Common myeloid progenitor, CD34-positive (primary cell): ENCODE data around the gene UTP25.

Experiments
- CTCF ChIA-PET: fragments of 350-600 bp; sonication (Branson Sonifier 250); formaldehyde crosslinking; loops from one replicate; lab custom pipeline; 2021; ENCODE audit warnings: antibody characterized with exemption; lab: Charles Lee
- POLR2A ChIA-PET: fragments of 350-600 bp; sonication (Branson Sonifier 250); formaldehyde crosslinking; loops from one replicate; lab custom pipeline; 2021; ENCODE audit warnings: antibody characterized with exemption; lab: Charles Lee
- DNase-seq, 3 donors: peaks; one replicate each; pipeline versions ENCODE4 v3.0.0 to v3.0.0-alpha.2; 2013
- H3K27ac ChIP-seq, 2 experiments: 1 replicate in 1 of 2; 2 replicates in 1 of 2; pipeline ENCODE4 v1.7.0; 2013; ENCODE audit warnings: inconsistent platforms in 2 of 2, low read length in 2 of 2, mild to moderate bottlenecking in 2 of 2, low read depth in 1 of 2, moderate library complexity in 1 of 2; ENCODE audit not compliant: severe bottlenecking in 2 of 2, insufficient read depth in 1 of 2, poor library complexity in 1 of 2
- H3K27me3 ChIP-seq, 5 experiments: replicated peaks in 2 of 5; 1 replicate in 3 of 5; 2 replicates in 2 of 5; pipeline versions ENCODE4 v1.6.1 to v1.7.0; 2013; ENCODE audit warnings: low read length in 4 of 5, mild to moderate bottlenecking in 2 of 5, moderate library complexity in 2 of 5, inconsistent platforms in 1 of 5; ENCODE audit not compliant: insufficient read depth in 5 of 5, control insufficient read depth in 4 of 5
- H3K36me3 ChIP-seq, 4 experiments: 1 replicate in 2 of 4; 2 replicates in 2 of 4; pipeline versions ENCODE4 v1.6.1 to v1.7.0; 2013; ENCODE audit warnings: low read length in 3 of 4, control low read depth in 1 of 4, mild to moderate bottlenecking in 1 of 4; ENCODE audit not compliant: control insufficient read depth in 4 of 4, insufficient read depth in 4 of 4
- H3K4me1 ChIP-seq, 4 experiments: 1 replicate in 3 of 4; 2 replicates in 1 of 4; pipeline versions ENCODE4 v1.6.1 to v1.7.1; 2013; ENCODE audit warnings: low read length in 3 of 4, mild to moderate bottlenecking in 3 of 4, control low read depth in 1 of 4, inconsistent platforms in 1 of 4, moderate library complexity in 1 of 4; ENCODE audit not compliant: control insufficient read depth in 4 of 4, insufficient read depth in 4 of 4; ENCODE audit errors: control extremely low read depth in 1 of 4
- H3K4me3 ChIP-seq, 7 experiments: 1 replicate in 4 of 7; 2 replicates in 3 of 7; pipeline versions ENCODE4 v1.5.1 to v1.7.0; 2013; ENCODE audit warnings: mild to moderate bottlenecking in 7 of 7, low read length in 6 of 7, moderate library complexity in 6 of 7, inconsistent platforms in 2 of 7, low read depth in 2 of 7, control low read depth in 1 of 7; ENCODE audit not compliant: insufficient read depth in 4 of 7, control insufficient read depth in 1 of 7; ENCODE audit errors: extremely low read depth in 1 of 7
- H3K9me3 ChIP-seq, 5 experiments: 1 replicate in 4 of 5; 2 replicates in 1 of 5; pipeline versions ENCODE4 v1.6.1 to v1.7.1; 2013; ENCODE audit warnings: low read length in 4 of 5, mild to moderate bottlenecking in 2 of 5, inconsistent platforms in 1 of 5, low read depth in 1 of 5, moderate library complexity in 1 of 5; ENCODE audit not compliant: control insufficient read depth in 4 of 5, insufficient read depth in 2 of 5; ENCODE audit errors: control extremely low read depth in 1 of 5
- WGBS: methylation state at CpG from one replicate; pipeline ENCODE4 v1.1.5; 2013; ENCODE audit not compliant: insufficient coverage; 5-methylcytosine and 5-hydroxymethylcytosine counted together

The UTP25 gene

GRCh38 chr1:209869291-209870149 is 41.7 kb downstream of the UTP25 start:
- no peak for DNase-seq
- Histone ChIP-seq H3K27me3 (peaks cover 0 to 19% (median 6%) of the 10 kb centered on the region in 5 experiments), H3K4me1 (peaks cover 0 to 7% (median 4%) of the 10 kb centered on the region in 4 experiments), H3K4me3 (no peak overlapping the region), H3K36me3 (no peaks in the 10 kb centered on the region), H3K27ac (no peak overlapping the region), H3K9me3 (peaks cover 0 to 4% (median 0%) of the 10 kb centered on the region in 5 experiments)
- ChIA-PET CTCF (interaction anchor here (1.3 to 1.5 kb wide), 3 partner anchors 9 to 11 kb away, joined by 3 to 6 read pairs (median 5); no protein-coding TSS in a partner anchor), POLR2A (no interaction called here)
- WGBS = 87% methylated on average over 2 of the region's 2 CpGs

- Histone ChIP-seq H3K36me3 (no peaks in the 10 kb centered on the region), H3K4me1 (peaks cover 0 to 7% (median 4%) of the 10 kb centered on the region in 4 experiments), H3K27ac (no peak overlapping the region), H3K27me3 (peaks cover 0 to 19% (median 6%) of the 10 kb centered on the region in 5 experiments), H3K4me3 (no peak overlapping the region), H3K9me3 (peaks cover 0 to 4% (median 0%) of the 10 kb centered on the region in 5 experiments)
- no peak for DNase-seq
- no CpG with 5 or more reads among the region's 4 CpGs for WGBS
- CTCF ChIA-PET = interaction anchor here (1.1 to 1.5 kb wide), 2 partner anchors 10 to 13 kb away, joined by 3 to 6 read pairs; no protein-coding TSS in a partner anchor
- POLR2A ChIA-PET = no interaction called here
Observed at GRCh38 chr1:209870151-209870831, 42.5 kb downstream of the UTP25 start.

DNA sequence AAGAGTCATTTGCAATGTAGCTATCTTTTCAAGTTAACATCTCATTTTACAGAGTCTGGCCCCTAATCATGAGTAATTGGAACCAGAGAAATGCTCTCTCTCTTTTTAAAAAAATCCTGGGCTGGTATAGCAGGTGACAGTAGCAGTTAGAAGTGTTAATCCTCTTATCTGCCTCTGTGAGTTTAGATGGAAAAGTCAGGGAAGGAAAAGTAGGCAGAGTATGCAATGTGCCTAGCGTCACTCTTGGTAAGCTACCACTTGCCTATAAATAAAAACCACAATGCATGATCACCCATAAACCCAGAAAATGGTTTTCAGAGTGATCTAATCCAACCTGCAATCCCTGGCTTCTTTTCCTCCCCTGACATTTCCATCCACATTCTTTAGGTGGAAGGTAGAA is 43.2 kb downstream of the UTP25 start:
- Histone ChIP-seq H3K27ac (no peak overlapping the region), H3K36me3 (no peaks in the 10 kb centered on the region), H3K4me3 (no peak overlapping the region), H3K27me3 (peaks cover 0 to 19% (median 6%) of the 10 kb centered on the region in 5 experiments), H3K4me1 (peaks cover 0 to 5% (median 2%) of the 10 kb centered on the region in 4 experiments), H3K9me3 (peaks cover 0 to 4% (median 0%) of the 10 kb centered on the region in 5 experiments)
- WGBS = no CpG with 5 or more reads among the region's 1 CpG
- POLR2A ChIA-PET = no interaction called here
- DNase-seq = no peak
- CTCF ChIA-PET = interaction anchor here (1.1 to 1.5 kb wide), 2 partner anchors 11 to 13 kb away, joined by 3 to 6 read pairs; no protein-coding TSS in a partner anchor

DNA sequence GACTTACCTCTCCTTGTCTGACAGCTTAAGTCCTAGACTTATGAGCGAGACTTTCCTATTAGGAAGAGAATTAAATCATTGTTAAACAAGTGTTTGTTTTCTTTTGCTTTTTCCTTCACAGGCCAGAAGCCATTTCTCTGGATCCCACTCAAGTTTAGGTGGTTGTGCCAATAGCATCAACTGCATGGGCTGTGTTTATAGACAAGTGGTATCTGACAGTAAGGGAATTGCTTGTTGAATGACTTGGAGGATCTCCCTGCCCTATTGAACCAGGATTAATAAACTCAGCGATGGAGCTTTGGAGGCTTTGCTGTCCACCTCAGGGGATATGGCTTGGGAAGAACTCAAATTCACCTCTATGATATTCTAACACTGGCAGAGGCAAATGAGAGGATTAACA is 43.7 kb downstream of the UTP25 start:
- ChIA-PET POLR2A (no interaction called here), CTCF (interaction anchor here (1.1 to 1.5 kb wide), 2 partner anchors 11 to 14 kb away, joined by 3 to 6 read pairs; no protein-coding TSS in a partner anchor)
- no peak overlapping the region for H3K27ac ChIP-seq
- H3K36me3 ChIP-seq = no peaks in the 10 kb centered on the region
- H3K4me3 ChIP-seq = no peak overlapping the region
- peaks cover 0 to under 1% (median 0%) of the 10 kb centered on the region in 4 experiments for H3K4me1 ChIP-seq
- peaks cover 0 to 19% (median 6%) of the 10 kb centered on the region in 5 experiments for H3K27me3 ChIP-seq
- peaks cover 0 to 4% (median 0%) of the 10 kb centered on the region in 5 experiments for H3K9me3 ChIP-seq
- 100% methylated on average over 1 of the region's 2 CpGs for WGBS
- DNase-seq = no peak

DNA sequence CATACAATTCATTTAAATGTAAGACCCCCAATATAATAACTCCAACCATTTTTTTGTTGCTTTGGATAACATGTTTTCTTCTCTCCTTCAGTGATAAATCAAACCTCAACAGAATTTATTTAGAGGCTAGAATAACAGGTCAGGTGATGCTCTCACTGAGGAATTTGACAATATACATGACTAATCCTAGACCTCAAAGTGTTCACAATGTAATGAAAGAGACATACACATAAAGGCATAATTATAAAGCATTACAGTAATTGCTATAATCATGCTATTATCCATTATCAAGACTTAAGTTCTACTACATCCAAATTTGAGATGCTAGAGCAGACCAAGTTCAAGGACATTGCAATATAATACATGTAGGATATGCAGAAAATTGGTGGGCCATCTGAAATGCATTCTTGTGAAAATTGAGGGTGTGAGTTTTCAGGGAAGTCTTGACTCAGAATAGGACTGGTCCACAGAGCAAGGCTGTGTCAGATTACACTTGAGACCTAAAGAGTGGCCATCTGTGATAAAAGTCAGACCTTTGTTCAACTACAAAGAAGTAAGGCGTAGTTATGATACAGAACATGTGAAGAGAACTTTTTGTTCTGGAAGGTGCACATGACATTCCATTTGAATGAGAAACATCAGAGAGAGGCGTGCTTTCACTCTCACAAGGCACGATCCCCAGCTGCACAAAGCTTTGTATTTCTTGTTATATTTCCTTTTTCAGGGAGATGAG is 45.5 kb downstream of the UTP25 start:
- POLR2A ChIA-PET = no interaction called here
- CTCF ChIA-PET = interaction anchor here (1.1 kb wide), 1 partner anchor 13 kb away, joined by 3 read pairs; no protein-coding TSS in a partner anchor
- no CpG with 5 or more reads among the region's 3 CpGs for WGBS
- Histone ChIP-seq H3K27ac (no peak overlapping the region), H3K9me3 (no peaks in the 10 kb centered on the region), H3K4me3 (no peak overlapping the region), H3K4me1 (no peaks in the 10 kb centered on the region), H3K36me3 (no peaks in the 10 kb centered on the region), H3K27me3 (peaks cover 0 to 21% (median 8%) of the 10 kb centered on the region in 5 experiments)
- DNase-seq = no peak

DNA sequence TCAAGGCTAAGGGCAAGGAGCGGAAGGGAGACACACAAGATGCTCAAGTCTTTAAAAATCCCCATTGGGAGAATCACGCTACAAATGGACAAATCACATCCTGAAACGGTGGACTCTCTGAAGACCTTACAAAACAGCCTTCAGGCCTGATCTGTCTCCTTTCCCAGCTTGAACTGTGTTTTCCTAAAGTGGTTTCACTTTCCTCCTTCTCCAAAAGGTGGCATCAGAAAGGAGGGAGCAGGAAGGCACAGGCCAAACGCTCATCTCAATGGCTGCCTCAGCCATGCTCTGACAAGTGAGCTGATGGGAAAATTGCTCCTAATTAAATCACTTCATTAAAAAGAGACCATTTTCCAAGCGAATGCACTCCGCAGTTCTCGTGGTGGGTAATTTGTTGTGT is 47.7 kb downstream of the UTP25 start:
- no peak for DNase-seq
- 100% methylated on average over 4 of the region's 7 CpGs for whole genome bisulfite sequencing
- no peak overlapping the region for H3K27ac ChIP-seq
- ChIA-PET POLR2A (interaction anchor here (0.9 kb wide), 1 partner anchor 12 kb away, joined by 3 read pairs; no protein-coding TSS in a partner anchor), CTCF (no interaction called here)
- H3K4me3 ChIP-seq = no peak overlapping the region
- H3K4me1 ChIP-seq = no peaks in the 10 kb centered on the region
- no peaks in the 10 kb centered on the region for H3K36me3 ChIP-seq
- H3K27me3 ChIP-seq = peaks cover 0 to 32% (median 11%) of the 10 kb centered on the region in 5 experiments
- no peaks in the 10 kb centered on the region for H3K9me3 ChIP-seq
